SK-N-SH treated with all-trans-retinoic acid at 6 μM for 48 hours (cell line): ENCODE results near the gene RBMS3.

Experiments used
- ATAC-seq: fragments of 200-7000 bp; cut with Tn5 transposase; 3 replicates; pipeline ENCODE4 v1.9.1; 2020; ENCODE audit warnings: mild to moderate bottlenecking, moderate library complexity
- ARNTL ChIP-seq: fragments of 450-650 bp; formaldehyde crosslinking; IDR thresholded peaks from 2 replicates; pipeline ENCODE4 v1.5.0; 2020; ENCODE audit warnings: low read depth, mild to moderate bottlenecking, moderate library complexity, borderline replicate concordance
- BACH2 ChIP-seq: fragments of 250-450 bp; sonication (Bioruptor Pico); IDR thresholded peaks from 2 replicates; pipeline ENCODE4 v1.9.0; 2021; ENCODE audit warnings: mild to moderate bottlenecking, borderline replicate concordance
- CREB5 ChIP-seq: fragments of 250-450 bp; sonication (Bioruptor Pico); IDR thresholded peaks from 2 replicates; pipeline ENCODE4 v1.5.1; 2020; ENCODE audit warnings: low read depth, mild to moderate bottlenecking, moderate library complexity
- CSDC2 ChIP-seq: fragments of 250-450 bp; sonication (Bioruptor Pico); IDR thresholded peaks from 2 replicates; pipeline ENCODE4 v1.5.0; 2020; ENCODE audit warnings: mild to moderate bottlenecking, moderate library complexity
- CSRNP3 ChIP-seq: fragments of 250-450 bp; sonication (Bioruptor Pico); IDR thresholded peaks from 2 replicates; pipeline ENCODE4 v1.5.1; 2021; ENCODE audit warnings: mild to moderate bottlenecking, moderate library complexity
- ESRRG ChIP-seq: fragments of 250-450 bp; sonication (Bioruptor Pico); IDR thresholded peaks from 2 replicates; pipeline ENCODE4 v1.6.1; 2021; ENCODE audit warnings: mild to moderate bottlenecking
- ISL1 ChIP-seq: fragments of 250-450 bp; sonication (Bioruptor Pico); IDR thresholded peaks from 2 replicates; pipeline ENCODE4 v2.1.2; 2022; ENCODE audit warnings: mild to moderate bottlenecking, moderate library complexity
- OSR1 ChIP-seq: fragments of 250-450 bp; sonication (Bioruptor Pico); IDR thresholded peaks from 2 replicates; pipeline ENCODE4 v1.8.0; 2022; ENCODE audit warnings: moderate library complexity, mild to moderate bottlenecking, inconsistent platforms
- PPARA ChIP-seq: fragments of 250-450 bp; sonication (Bioruptor Pico); IDR thresholded peaks from 2 replicates; pipeline ENCODE4 v1.5.0; 2020; ENCODE audit warnings: mild to moderate bottlenecking, borderline replicate concordance
- RARB ChIP-seq: fragments of 250-450 bp; sonication (Bioruptor Pico); IDR thresholded peaks from 2 replicates; pipeline ENCODE4 v1.8.0; 2021; ENCODE audit warnings: mild to moderate bottlenecking, moderate library complexity
- SNAI2 ChIP-seq: fragments of 250-450 bp; sonication (Bioruptor Pico); IDR thresholded peaks from 2 replicates; pipeline ENCODE4 v1.5.0; 2020; ENCODE audit warnings: mild to moderate bottlenecking, moderate library complexity
- TCF4 ChIP-seq: fragments of 250-450 bp; sonication (Bioruptor Pico); IDR thresholded peaks from 2 replicates; pipeline ENCODE4 v1.8.0; 2021; ENCODE audit warnings: mild to moderate bottlenecking, moderate library complexity, borderline replicate concordance
- ZC3H10 ChIP-seq: fragments of 250-450 bp; sonication (Bioruptor Pico); IDR thresholded peaks from 2 replicates; pipeline ENCODE4 v1.5.1; 2021; ENCODE audit warnings: mild to moderate bottlenecking, moderate library complexity
- ZFP3 ChIP-seq: fragments of 250-450 bp; sonication (Bioruptor Pico); IDR thresholded peaks from 2 replicates; pipeline ENCODE4 v1.5.0; 2020; ENCODE audit warnings: mild to moderate bottlenecking, moderate library complexity
- ZFP30 ChIP-seq: fragments of 450-650 bp; formaldehyde crosslinking; IDR thresholded peaks from 2 replicates; pipeline ENCODE4 v1.5.0; 2022; ENCODE audit warnings: mild to moderate bottlenecking, moderate library complexity
- ZNF565 ChIP-seq: fragments of 450-650 bp; formaldehyde crosslinking; conservative IDR thresholded peaks from 2 replicates; pipeline ENCODE4 v1.5.0; 2020; ENCODE audit warnings: low read depth, mild to moderate bottlenecking, moderate library complexity
- ZNF70 ChIP-seq: fragments of 450-650 bp; formaldehyde crosslinking; IDR thresholded peaks from 2 replicates; pipeline ENCODE4 v1.5.0; 2020; ENCODE audit warnings: mild to moderate bottlenecking, moderate library complexity
- ZNF8 ChIP-seq: fragments of 450-650 bp; formaldehyde crosslinking; IDR thresholded peaks from 2 replicates; pipeline ENCODE4 v1.5.0; 2020; ENCODE audit warnings: mild to moderate bottlenecking, moderate library complexity
- TF ChIP-seq, protein P1 (sequence below): fragments of 250-450 bp; sonication (Bioruptor Pico); IDR thresholded peaks from 2 replicates; pipeline ENCODE4 v1.5.0; 2020; ENCODE audit warnings: mild to moderate bottlenecking, moderate library complexity
- TF ChIP-seq, protein P2 (sequence below): fragments of 250-450 bp; sonication (Bioruptor Pico); IDR thresholded peaks from 2 replicates; pipeline ENCODE4 v1.8.0; 2021; ENCODE audit warnings: low read depth, mild to moderate bottlenecking, moderate library complexity, borderline replicate concordance
- TF ChIP-seq, protein P3 (sequence below): fragments of 250-450 bp; sonication (Bioruptor Pico); IDR thresholded peaks from 2 replicates; pipeline ENCODE4 v1.8.0; 2020; ENCODE audit warnings: mild to moderate bottlenecking, moderate library complexity, borderline replicate concordance

RBMS3 gene

DNA sequence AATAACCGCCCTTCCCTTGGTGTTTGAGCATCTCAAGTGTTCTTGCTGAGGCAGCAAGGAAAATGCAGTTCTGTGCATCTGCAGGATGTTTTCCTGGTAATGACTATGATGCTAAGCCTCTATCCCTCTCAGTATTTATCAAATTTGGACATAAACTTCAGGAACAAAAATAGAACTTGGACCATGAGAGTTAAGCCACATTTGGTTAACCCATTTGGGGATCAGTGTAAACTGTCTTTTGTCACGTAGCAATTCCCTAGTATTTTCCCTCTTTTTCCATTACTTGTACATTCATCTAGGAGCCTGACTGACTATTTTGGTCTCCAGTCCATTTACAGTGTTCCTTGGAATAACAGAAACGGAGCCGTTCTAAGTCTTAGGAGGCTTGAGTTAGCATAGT lies 250.8 kb downstream of the RBMS3 start (continued):
- TF ChIP-seq, protein P1, sequence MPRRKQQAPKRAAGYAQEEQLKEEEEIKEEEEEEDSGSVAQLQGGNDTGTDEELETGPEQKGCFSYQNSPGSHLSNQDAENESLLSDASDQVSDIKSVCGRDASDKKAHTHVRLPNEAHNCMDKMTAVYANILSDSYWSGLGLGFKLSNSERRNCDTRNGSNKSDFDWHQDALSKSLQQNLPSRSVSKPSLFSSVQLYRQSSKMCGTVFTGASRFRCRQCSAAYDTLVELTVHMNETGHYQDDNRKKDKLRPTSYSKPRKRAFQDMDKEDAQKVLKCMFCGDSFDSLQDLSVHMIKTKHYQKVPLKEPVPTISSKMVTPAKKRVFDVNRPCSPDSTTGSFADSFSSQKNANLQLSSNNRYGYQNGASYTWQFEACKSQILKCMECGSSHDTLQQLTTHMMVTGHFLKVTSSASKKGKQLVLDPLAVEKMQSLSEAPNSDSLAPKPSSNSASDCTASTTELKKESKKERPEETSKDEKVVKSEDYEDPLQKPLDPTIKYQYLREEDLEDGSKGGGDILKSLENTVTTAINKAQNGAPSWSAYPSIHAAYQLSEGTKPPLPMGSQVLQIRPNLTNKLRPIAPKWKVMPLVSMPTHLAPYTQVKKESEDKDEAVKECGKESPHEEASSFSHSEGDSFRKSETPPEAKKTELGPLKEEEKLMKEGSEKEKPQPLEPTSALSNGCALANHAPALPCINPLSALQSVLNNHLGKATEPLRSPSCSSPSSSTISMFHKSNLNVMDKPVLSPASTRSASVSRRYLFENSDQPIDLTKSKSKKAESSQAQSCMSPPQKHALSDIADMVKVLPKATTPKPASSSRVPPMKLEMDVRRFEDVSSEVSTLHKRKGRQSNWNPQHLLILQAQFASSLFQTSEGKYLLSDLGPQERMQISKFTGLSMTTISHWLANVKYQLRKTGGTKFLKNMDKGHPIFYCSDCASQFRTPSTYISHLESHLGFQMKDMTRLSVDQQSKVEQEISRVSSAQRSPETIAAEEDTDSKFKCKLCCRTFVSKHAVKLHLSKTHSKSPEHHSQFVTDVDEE, result no peak
- TF ChIP-seq ZNF8 (CRISPR knock-in tag) (no peak), OSR1 (CRISPR knock-in tag) (no peak), ZNF70 (CRISPR knock-in tag) (no peak), ZFP30 (CRISPR knock-in tag) (no peak)

GRCh38 chr3:29532473-29532872 lies 251.6 kb downstream of the RBMS3 start:
- no peak for TF ChIP-seq CSDC2 (CRISPR knock-in tag)
- TF ChIP-seq ZFP30 (CRISPR knock-in tag), result no peak
- no peak for TF ChIP-seq OSR1 (CRISPR knock-in tag)
- no peak for TF ChIP-seq ZNF565 (CRISPR knock-in tag)
- no peak for TF ChIP-seq SNAI2 (CRISPR knock-in tag)
- TF ChIP-seq, protein P2, sequence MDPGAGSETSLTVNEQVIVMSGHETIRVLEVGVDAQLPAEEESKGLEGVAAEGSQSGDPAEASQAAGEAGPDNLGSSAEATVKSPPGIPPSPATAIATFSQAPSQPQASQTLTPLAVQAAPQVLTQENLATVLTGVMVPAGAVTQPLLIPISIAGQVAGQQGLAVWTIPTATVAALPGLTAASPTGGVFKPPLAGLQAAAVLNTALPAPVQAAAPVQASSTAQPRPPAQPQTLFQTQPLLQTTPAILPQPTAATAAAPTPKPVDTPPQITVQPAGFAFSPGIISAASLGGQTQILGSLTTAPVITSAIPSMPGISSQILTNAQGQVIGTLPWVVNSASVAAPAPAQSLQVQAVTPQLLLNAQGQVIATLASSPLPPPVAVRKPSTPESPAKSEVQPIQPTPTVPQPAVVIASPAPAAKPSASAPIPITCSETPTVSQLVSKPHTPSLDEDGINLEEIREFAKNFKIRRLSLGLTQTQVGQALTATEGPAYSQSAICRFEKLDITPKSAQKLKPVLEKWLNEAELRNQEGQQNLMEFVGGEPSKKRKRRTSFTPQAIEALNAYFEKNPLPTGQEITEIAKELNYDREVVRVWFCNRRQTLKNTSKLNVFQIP (CRISPR knock-in tag), result no peak
- no peak for TF ChIP-seq PPARA
- TF ChIP-seq ISL1 (CRISPR knock-in tag), result no peak
- TF ChIP-seq, protein P1, result no peak
- no peak for TF ChIP-seq CREB5 (CRISPR knock-in tag)
- TF ChIP-seq ZC3H10, result no peak
- no peak for TF ChIP-seq RARB (CRISPR knock-in tag)
- TF ChIP-seq ESRRG (CRISPR knock-in tag), result no peak
- no peak for ATAC-seq

GRCh38 chr3:29534006-29534405 lies 253.1 kb downstream of the RBMS3 start:
- no peak for ATAC-seq
- TF ChIP-seq, protein P3, sequence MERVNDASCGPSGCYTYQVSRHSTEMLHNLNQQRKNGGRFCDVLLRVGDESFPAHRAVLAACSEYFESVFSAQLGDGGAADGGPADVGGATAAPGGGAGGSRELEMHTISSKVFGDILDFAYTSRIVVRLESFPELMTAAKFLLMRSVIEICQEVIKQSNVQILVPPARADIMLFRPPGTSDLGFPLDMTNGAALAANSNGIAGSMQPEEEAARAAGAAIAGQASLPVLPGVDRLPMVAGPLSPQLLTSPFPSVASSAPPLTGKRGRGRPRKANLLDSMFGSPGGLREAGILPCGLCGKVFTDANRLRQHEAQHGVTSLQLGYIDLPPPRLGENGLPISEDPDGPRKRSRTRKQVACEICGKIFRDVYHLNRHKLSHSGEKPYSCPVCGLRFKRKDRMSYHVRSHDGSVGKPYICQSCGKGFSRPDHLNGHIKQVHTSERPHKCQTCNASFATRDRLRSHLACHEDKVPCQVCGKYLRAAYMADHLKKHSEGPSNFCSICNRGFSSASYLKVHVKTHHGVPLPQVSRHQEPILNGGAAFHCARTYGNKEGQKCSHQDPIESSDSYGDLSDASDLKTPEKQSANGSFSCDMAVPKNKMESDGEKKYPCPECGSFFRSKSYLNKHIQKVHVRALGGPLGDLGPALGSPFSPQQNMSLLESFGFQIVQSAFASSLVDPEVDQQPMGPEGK (CRISPR knock-in tag), result no peak
- no peak for TF ChIP-seq ZFP30 (CRISPR knock-in tag)
- TF ChIP-seq ZFP3 (CRISPR knock-in tag), result no peak
- TF ChIP-seq ISL1 (CRISPR knock-in tag), result no peak
- no peak for TF ChIP-seq TCF4 (CRISPR knock-in tag)
- no peak for TF ChIP-seq CSRNP3 (CRISPR knock-in tag)
- TF ChIP-seq ARNTL (CRISPR knock-in tag), result no peak
- no peak for TF ChIP-seq CSDC2 (CRISPR knock-in tag)
- TF ChIP-seq ZNF70 (CRISPR knock-in tag), result no peak
- TF ChIP-seq BACH2, result no peak
- TF ChIP-seq ZC3H10, result no peak
- TF ChIP-seq ESRRG (CRISPR knock-in tag), result no peak
- no peak for TF ChIP-seq RARB (CRISPR knock-in tag)
- no peak for TF ChIP-seq ZNF8 (CRISPR knock-in tag)
- TF ChIP-seq, all 23 proteins: peak for 0
